GM12878 (cell line): ENCODE results near the gene AGAP1. TPM values are rescaled to one million over a fixed set of nuclear protein-coding genes. Genes with fewer than 3 reads are reported as not detected.

Experiments
- ATAC-seq: fragments of 200-7000 bp; cut with Tn5 transposase; 3 replicates; pipeline ENCODE4 v1.9.1; 2020; ENCODE audit warnings: mild to moderate bottlenecking, moderate library complexity
- BruUV-seq: library from RNA; stranded (reverse); fragments of 400-500 nt; replicated peaks from 2 replicates; lab custom pipeline; 2021; lab: Mats Ljungman, UMichigan
- CTCF ChIA-PET: fragments of 300-600 bp; sonication (Branson Sonifier 250); formaldehyde crosslinking; extraction: SDS; loops from one replicate; lab custom pipeline; 2021; ENCODE audit warnings: inconsistent platforms; lab: Yijun Ruan, JAX
- POLR2A ChIA-PET: fragments of 350-600 bp; formaldehyde crosslinking; extraction: SDS; loops from one replicate; lab custom pipeline; 2021; ENCODE audit warnings: inconsistent platforms; lab: Charles Lee
- RAD21 ChIA-PET: fragments of 300-600 bp; sonication (Branson Sonifier 250); formaldehyde crosslinking; loops from one replicate; lab custom pipeline; 2023; ENCODE audit warnings: antibody characterized with exemption; ENCODE audit not compliant: unreplicated experiment; lab: Charles Lee
- SMC1A ChIA-PET: fragments of 300-600 bp; sonication (Branson Sonifier 250); formaldehyde crosslinking; loops from one replicate; lab custom pipeline; 2023; ENCODE audit not compliant: unreplicated experiment, uncharacterized antibody; lab: Charles Lee
- DNase-seq: peaks from one replicate; pipeline ENCODE4 v3.0.0-alpha.2; 2011; ENCODE audit warnings: low read depth, low spot score
- FAIRE-seq: peaks from 3 replicates; lab custom pipeline; 2011; peaks lifted over from hg19 to GRCh38; lab: Jason Lieb, UNC
- H2AFZ ChIP-seq: 2 replicates; pipeline ENCODE4 v1.6.0; 2011; ENCODE audit warnings: low read depth, low read length, control low read depth; ENCODE audit not compliant: control insufficient read depth
- H3K27ac ChIP-seq: 2 replicates; pipeline ENCODE4 v1.5.1; 2011; ENCODE audit warnings: control low read depth; ENCODE audit not compliant: control insufficient read depth, insufficient read depth
- H3K27me3 ChIP-seq, 2 experiments: replicated peaks in 1 of 2; 2 replicates each; pipeline versions ENCODE4 v1.6.0 to v1.6.1; 2011; ENCODE audit warnings: low read length in 1 of 2; ENCODE audit not compliant: control insufficient read depth in 2 of 2, insufficient read depth in 2 of 2
- H3K36me3 ChIP-seq, 2 experiments: 2 replicates each; pipeline ENCODE4 v1.5.1; 2011; ENCODE audit warnings: low read length in 1 of 2; ENCODE audit not compliant: control insufficient read depth in 2 of 2, insufficient read depth in 2 of 2
- H3K4me1 ChIP-seq: 2 replicates; pipeline ENCODE4 v1.6.1; 2011; ENCODE audit warnings: mild to moderate bottlenecking, low read length, moderate library complexity, mixed read lengths; ENCODE audit not compliant: control insufficient read depth, insufficient read depth
- H3K4me2 ChIP-seq: 2 replicates; pipeline ENCODE4 v1.6.0; 2011; ENCODE audit warnings: control low read depth; ENCODE audit not compliant: control insufficient read depth, insufficient read depth
- H3K4me3 ChIP-seq: fragments of 200-600 bp; sonication (generic); 2 replicates; pipeline ENCODE4 v1.5.1; 2016
- H3K79me2 ChIP-seq: 2 replicates; pipeline ENCODE4 v1.6.0; 2011; ENCODE audit warnings: low read length; ENCODE audit not compliant: control insufficient read depth, insufficient read depth
- H3K9ac ChIP-seq: 2 replicates; pipeline ENCODE4 v1.8.0; 2011; ENCODE audit warnings: low read length, control low read depth, mixed read lengths; ENCODE audit not compliant: control insufficient read depth, insufficient read depth
- H3K9me3 ChIP-seq: replicated peaks from 3 replicates; pipeline ENCODE4 v1.5.1; 2011; ENCODE audit warnings: mild to moderate bottlenecking, low read length; ENCODE audit not compliant: control insufficient read depth, insufficient read depth
- H4K20me1 ChIP-seq: 2 replicates; pipeline ENCODE4 v1.6.0; 2011; ENCODE audit not compliant: control insufficient read depth, insufficient read depth
- HDGF ChIP-seq: fragments of 450-650 bp; IDR thresholded peaks from 2 replicates; pipeline ENCODE4 v1.6.1; 2016; ENCODE audit warnings: antibody characterized with exemption
- IKZF2 ChIP-seq, 2 experiments: fragments of 450-650 bp; IDR thresholded peaks; 2 replicates each; pipeline ENCODE4 v1.6.1; 2017; ENCODE audit warnings: mild to moderate bottlenecking in 2 of 2, moderate library complexity in 2 of 2
- MAX ChIP-seq: IDR thresholded peaks from 2 replicates; pipeline ENCODE4 v1.6.1; 2012; ENCODE audit warnings: low read depth, low read length, improper control_type of control experiment
- NRF1 ChIP-seq: conservative IDR thresholded peaks from 2 replicates; pipeline ENCODE4 v1.6.1; 2011; ENCODE audit warnings: mild to moderate bottlenecking, low read depth, low read length, improper control_type of control experiment
- PAX5 ChIP-seq: IDR thresholded peaks from 2 replicates; pipeline ENCODE4 v1.6.1; 2011; ENCODE audit warnings: low read depth, low read length, borderline replicate concordance
- PKNOX1 ChIP-seq: fragments of 450-650 bp; IDR thresholded peaks from 2 replicates; pipeline ENCODE4 v1.6.1; 2016; ENCODE audit warnings: mild to moderate bottlenecking
- POLR2A ChIP-seq: IDR thresholded peaks from 2 replicates; pipeline ENCODE4 v1.6.1; 2011; ENCODE audit warnings: low read depth, mild to moderate bottlenecking, low read length
- RBBP5 ChIP-seq: fragments of 200-600 bp; sonication (generic); conservative IDR thresholded peaks from 2 replicates; pipeline ENCODE4 v1.6.1; 2016
- RCOR1 ChIP-seq: conservative IDR thresholded peaks from 2 replicates; pipeline ENCODE4 v1.6.1; 2012; ENCODE audit warnings: low read depth, low read length, improper control_type of control experiment
- SUZ12 ChIP-seq: fragments of 200-600 bp; sonication (generic); IDR thresholded peaks from one replicate; pipeline ENCODE4 v1.6.1; 2018; ENCODE audit warnings: antibody characterized with exemption, mild to moderate bottlenecking; ENCODE audit not compliant: unreplicated experiment
- TCF3 ChIP-seq: IDR thresholded peaks from 2 replicates; pipeline ENCODE4 v1.6.1; 2012; ENCODE audit warnings: low read depth, mild to moderate bottlenecking, low read length, borderline replicate concordance; ENCODE audit not compliant: insufficient read depth
- ZBED1 ChIP-seq: IDR thresholded peaks from 2 replicates; pipeline ENCODE4 v1.6.1; 2016; ENCODE audit warnings: borderline replicate concordance
- ZSCAN29 ChIP-seq: fragments of 450-650 bp; IDR thresholded peaks from 2 replicates; pipeline ENCODE4 v1.6.1; 2017; ENCODE audit warnings: mild to moderate bottlenecking, moderate library complexity
- WGBS: methylation state at CpG from one replicate; pipeline ENCODE4 v1.1.6; 2016; ENCODE audit warnings: low lambda C conversion rate; ENCODE audit not compliant: insufficient replicate concordance, insufficient coverage; ENCODE audit errors: missing lambda C conversion rate; 5-methylcytosine and 5-hydroxymethylcytosine counted together
- in situ Hi-C: fragments of 300-500 bp; cut with MboI; formaldehyde crosslinking; loops from 9 replicates; pipeline ENCODE4 v1.14.3; 2018; ENCODE audit warnings: mixed read lengths
- intact Hi-C: fragments of 100-400 bp; cut with micrococcal nuclease; formaldehyde crosslinking; loops from one replicate; pipeline ENCODE4 v1.14.2; 2022; ENCODE audit not compliant: unreplicated experiment
- polyA plus RNA-seq, 11 experiments: library from polyadenylated mRNA; depleted of rRNA in 4 of 11; unstranded in 6 of 11; stranded (reverse) in 5 of 11; fragments of >200 nt; fragmentation: Nextera tagmentation in 4 of 11; fragmentation: Illumina TruSeq in 1 of 11; extraction: Ambion mirVana in 4 of 11; extraction: Trizol in 1 of 11; gene quantifications; 1 replicate in 1 of 11; 2 replicates in 10 of 11; pipeline versions ENCODE4 v1.2.1 to v1.2.3, GENCODE V29; 2011 to 2016; ENCODE audit warnings: inconsistent platforms in 2 of 11, missing spikeins in 2 of 11, low read depth in 1 of 11
- total RNA-seq, 4 experiments: library from RNA; depleted of rRNA in 3 of 4; stranded (reverse); fragments of >200 nt in 3 of 4; fragmentation: Illumina TruSeq in 1 of 4; extraction: Trizol in 1 of 4; gene quantifications; 2 replicates each; pipeline versions ENCODE4 v1.2.1 to v1.2.3, GENCODE V29; 2013 to 2021

Gene AGAP1
- total and polyA plus RNA-seq, 10 of the 15 experiments (the other 5 are each of a cell fraction or from before 2014, with no cell fraction given) = 0.05 to 0.15 (median 0.06) TPM; not detected in 7

GRCh38 chr2:235542733-235543127, 48.9 kb downstream of the AGAP1 start:
- ChIA-PET RAD21 (no interaction called here), SMC1A (no interaction called here), POLR2A (no interaction called here), CTCF (no interaction called here)
- BruUV-seq = no TSS peak
- H4K20me1 ChIP-seq = no peaks in the 10 kb centered on the region
- TF ChIP-seq HDGF (no peak), PAX5 (no peak), PKNOX1 (no peak), SUZ12 (no peak), RBBP5 (no peak), TCF3 (no peak), IKZF2 (IDR thresholded peaks at IDR 0.05) (no peak), ZBED1 (no peak), POLR2A (no peak), RCOR1 (no peak), ZSCAN29 (no peak), MAX (no peak), NRF1 (no peak)
- FAIRE-seq (no peak), ATAC-seq (no peak), DNase-seq (no peak)
- H3K79me2 ChIP-seq = no peaks in the 10 kb centered on the region
- H3K4me3 ChIP-seq = no peak overlapping the region
- no peaks in the 10 kb centered on the region for H3K9me3 ChIP-seq
- no peak overlapping the region for H2AFZ ChIP-seq
- H3K4me2 ChIP-seq = no peak overlapping the region
- H3K27me3 ChIP-seq = no peaks in the 10 kb centered on the region; a peak in 1 of 4 replicates
- in situ Hi-C loops = no loop called here
- 39% methylated on average over 7 of the region's 10 CpGs for WGBS
- H3K9ac ChIP-seq = no peak overlapping the region
- H3K27ac ChIP-seq = no peak overlapping the region
- intact Hi-C loops = no loop called here
- no peaks in the 10 kb centered on the region for H3K36me3 ChIP-seq
- H3K4me1 ChIP-seq = no peaks in the 10 kb centered on the region
